ENCODE measurements around the gene ALOXE3. TPM values are rescaled to one million over a fixed set of nuclear protein-coding genes. Genes with fewer than 3 reads are reported as not detected.
"Not testable (repeated sequence)": the region's sequence is repeated elsewhere in the genome, so short reads cannot be mapped to it uniquely, and the experiment has no call there.

The ALOXE3 gene
- polyA plus RNA-seq, 6 donors from 2014 or later = not detected

- Mint-ChIP-seq H3K27ac (peak overlapping the region in 2 of 6 donors; percentile 39 to 86), H3K27me3 (peaks cover 44 to 63% (median 53%) of the 10 kb centered on the region in 3 donors), H3K4me1 (peaks cover 7 to 13% (median 9%) of the 10 kb centered on the region in 3 donors)
- not testable (repeated sequence) for H3K9me3 Mint-ChIP-seq; H3K4me3 Mint-ChIP-seq; ATAC-seq (ENCODE audit: low read depth in 2 of 2); H3K36me3 Mint-ChIP-seq; DNase-seq
Observed at GRCh38 chr17:8061851-8062250, 56.5 kb downstream of the ALOXE3 start.

- H3K27me3 Mint-ChIP-seq = peaks cover 30 to 47% (median 44%) of the 10 kb centered on the region in 3 donors
- H3K9me3 Mint-ChIP-seq = no peaks in the 10 kb centered on the region
- ATAC-seq (ENCODE audit: low read depth in 2 of 2) = peak; percentile 34 to 43
- H3K4me1 Mint-ChIP-seq = peaks cover 17 to 29% (median 23%) of the 10 kb centered on the region in 3 donors
- peak overlapping the region in 3 of 6 donors; percentile 79 to 85 (median 84) for H3K27ac Mint-ChIP-seq
- H3K36me3 Mint-ChIP-seq = no peaks in the 10 kb centered on the region
- peak; percentile 66 for DNase-seq
- H3K4me3 Mint-ChIP-seq = peak overlapping the region in 1 of 8 donors; percentile 25
Observed at GRCh38 chr17:8060274-8060673, 58.0 kb downstream of the ALOXE3 start.

- no peak for DNase-seq
- ATAC-seq (ENCODE audit: low read depth in 2 of 2) = no peak
- peaks cover 17 to 39% (median 28%) of the 10 kb centered on the region in 3 donors for H3K4me1 Mint-ChIP-seq
- H3K9me3 Mint-ChIP-seq = no peaks in the 10 kb centered on the region
- H3K27ac Mint-ChIP-seq = peak overlapping the region in 1 of 6 donors; percentile 69
- H3K27me3 Mint-ChIP-seq = peaks cover 24 to 40% (median 36%) of the 10 kb centered on the region in 3 donors
- H3K36me3 Mint-ChIP-seq = no peaks in the 10 kb centered on the region
- H3K4me3 Mint-ChIP-seq = no peak overlapping the region
Observed at GRCh38 chr17:8059131-8059530, 59.2 kb downstream of the ALOXE3 start.

- peak overlapping the region in 6 of 8 donors; percentile 20 to 86 (median 48) for H3K4me3 Mint-ChIP-seq
- peak; percentile 72 for DNase-seq
- peak; percentile 79 for ATAC-seq (ENCODE audit: low read depth in 2 of 2)
Observed at GRCh38 chr17:8057691-8058114, 60.6 kb downstream of the ALOXE3 start.

GRCh38 chr17:8056976-8057625 lies 61.2 kb downstream of the ALOXE3 start:
- ATAC-seq (ENCODE audit: low read depth in 2 of 2) = no peak
- Mint-ChIP-seq H3K27ac (peak overlapping the region in 2 of 6 donors; percentile 71 to 91), H3K4me1 (peaks cover 17 to 39% (median 28%) of the 10 kb centered on the region in 3 donors), H3K36me3 (no peaks in the 10 kb centered on the region), H3K4me3 (peak overlapping the region; percentile 37 to 86 (median 44)), H3K9me3 (no peaks in the 10 kb centered on the region), H3K27me3 (peaks cover 5 to 25% (median 17%) of the 10 kb centered on the region in 3 donors)
- no peak for DNase-seq

More at GRCh38 chr17:8057691-8058114, 60.6 kb downstream of the ALOXE3 start:
- no peaks in the 10 kb centered on the region for H3K36me3 Mint-ChIP-seq
- H3K27me3 Mint-ChIP-seq = peaks cover 11 to 30% (median 23%) of the 10 kb centered on the region in 3 donors
- peak overlapping the region in 3 of 6 donors; percentile 29 to 82 (median 71) for H3K27ac Mint-ChIP-seq
- no peaks in the 10 kb centered on the region for H3K9me3 Mint-ChIP-seq
- H3K4me1 Mint-ChIP-seq = peaks cover 17 to 39% (median 28%) of the 10 kb centered on the region in 3 donors

- peaks cover 17 to 39% (median 28%) of the 10 kb centered on the region in 3 donors for H3K4me1 Mint-ChIP-seq
- DNase-seq = peak; percentile 48
- peak overlapping the region in 5 of 6 donors; percentile 18 to 97 (median 83) for H3K27ac Mint-ChIP-seq
- peak overlapping the region in 7 of 8 donors; percentile 37 to 86 (median 58) for H3K4me3 Mint-ChIP-seq
- H3K36me3 Mint-ChIP-seq = no peaks in the 10 kb centered on the region
- H3K27me3 Mint-ChIP-seq = peaks cover 0 to 19% (median 11%) of the 10 kb centered on the region in 3 donors
- no peaks in the 10 kb centered on the region for H3K9me3 Mint-ChIP-seq
- ATAC-seq (ENCODE audit: low read depth in 2 of 2) = peak; percentile 69 to 76
Observed at GRCh38 chr17:8056232-8056975, 61.9 kb downstream of the ALOXE3 start.

GRCh38 chr17:8055851-8056231 lies 62.5 kb downstream of the ALOXE3 start:
- H3K4me3 Mint-ChIP-seq = peak overlapping the region in 6 of 8 donors; percentile 3 to 86 (median 62)
- H3K27me3 Mint-ChIP-seq = peaks cover 0 to 13% (median 11%) of the 10 kb centered on the region in 3 donors

GRCh38 chr17:8053600-8053999 lies 64.7 kb downstream of the ALOXE3 start:
- no peaks in the 10 kb centered on the region for H3K36me3 Mint-ChIP-seq
- H3K4me3 Mint-ChIP-seq = no peak overlapping the region
- no peaks in the 10 kb centered on the region for H3K9me3 Mint-ChIP-seq
- H3K27ac Mint-ChIP-seq = no peak overlapping the region
- H3K4me1 Mint-ChIP-seq = peaks cover 17 to 37% (median 28%) of the 10 kb centered on the region in 3 donors
- ATAC-seq (ENCODE audit: low read depth in 2 of 2) (no peak), DNase-seq (no peak)
- peaks cover 0 to 5% (median under 1%) of the 10 kb centered on the region in 3 donors for H3K27me3 Mint-ChIP-seq

More at GRCh38 chr17:8055851-8056231, 62.5 kb downstream of the ALOXE3 start:
- Mint-ChIP-seq H3K9me3 (no peaks in the 10 kb centered on the region), H3K4me1 (peaks cover 17 to 39% (median 28%) of the 10 kb centered on the region in 3 donors), H3K27ac (peak overlapping the region in 5 of 6 donors; percentile 41 to 97 (median 83)), H3K36me3 (no peaks in the 10 kb centered on the region)
- ATAC-seq (ENCODE audit: low read depth in 2 of 2) = no peak
- no peak for DNase-seq

GRCh38 chr17:8052256-8053252 lies 65.8 kb downstream of the ALOXE3 start:
- H3K4me1 Mint-ChIP-seq = peaks cover 16 to 34% (median 26%) of the 10 kb centered on the region in 3 donors
- DNase-seq = no peak
- peaks cover 0 to under 1% (median 0%) of the 10 kb centered on the region in 3 donors for H3K27me3 Mint-ChIP-seq
- no peak overlapping the region for H3K4me3 Mint-ChIP-seq
- no peak for ATAC-seq (ENCODE audit: low read depth in 2 of 2)
- H3K27ac Mint-ChIP-seq = no peak overlapping the region
- no peaks in the 10 kb centered on the region for H3K36me3 Mint-ChIP-seq
- H3K9me3 Mint-ChIP-seq = no peaks in the 10 kb centered on the region

- DNase-seq = no peak
- Mint-ChIP-seq H3K9me3 (no peaks in the 10 kb centered on the region), H3K27me3 (peaks cover 0 to 1% (median 0%) of the 10 kb centered on the region in 3 donors), H3K27ac (no peak overlapping the region), H3K4me3 (peak overlapping the region in 1 of 8 donors; percentile 35), H3K4me1 (peaks cover 9 to 28% (median 19%) of the 10 kb centered on the region in 3 donors), H3K36me3 (no peaks in the 10 kb centered on the region)
- ATAC-seq (ENCODE audit: low read depth in 2 of 2) = no peak
Observed at GRCh38 chr17:8051831-8052230, 66.5 kb downstream of the ALOXE3 start.

GRCh38 chr17:8048736-8049135 lies 69.6 kb downstream of the ALOXE3 start:
- no peak for ATAC-seq (ENCODE audit: low read depth in 2 of 2)
- peak overlapping the region in 1 of 6 donors; percentile 83 for H3K27ac Mint-ChIP-seq
- DNase-seq = no peak

GRCh38 chr17:8048236-8048635 lies 70.1 kb downstream of the ALOXE3 start:
- no peak overlapping the region for H3K27ac Mint-ChIP-seq
- ATAC-seq (ENCODE audit: low read depth in 2 of 2) (no peak), DNase-seq (no peak)
- H3K9me3 Mint-ChIP-seq = no peaks in the 10 kb centered on the region
- H3K4me3 Mint-ChIP-seq = no peak overlapping the region
- H3K4me1 Mint-ChIP-seq = peaks cover 0 to 4% (median 0%) of the 10 kb centered on the region in 3 donors
- H3K27me3 Mint-ChIP-seq = peaks cover 5 to 25% (median 19%) of the 10 kb centered on the region in 3 donors
- H3K36me3 Mint-ChIP-seq = no peaks in the 10 kb centered on the region

More at GRCh38 chr17:8048736-8049135, 69.6 kb downstream of the ALOXE3 start:
- Mint-ChIP-seq H3K27me3 (peaks cover 0 to 20% (median 14%) of the 10 kb centered on the region in 3 donors), H3K4me1 (peaks cover 0 to 4% (median 0%) of the 10 kb centered on the region in 3 donors), H3K9me3 (no peaks in the 10 kb centered on the region), H3K4me3 (no peak overlapping the region), H3K36me3 (no peaks in the 10 kb centered on the region)
